A673 (cell line): Measurements from ENCODE around the gene AKR1D1. TPM values are rescaled to one million over a fixed set of nuclear protein-coding genes. Genes with fewer than 3 reads are reported as not detected.

ENCODE experiments used
- BruUV-seq: library from RNA; stranded (reverse); fragments of 400-500 nt; replicated peaks from 2 replicates; lab custom pipeline; 2021; lab: Mats Ljungman, UMichigan
- CTCF ChIA-PET: fragments of 300-600 bp; sonication (Branson Sonifier 250); formaldehyde crosslinking; loops from one replicate; lab custom pipeline; 2022; ENCODE audit warnings: antibody characterized with exemption; lab: Charles Lee
- POLR2A ChIA-PET: fragments of 300-600 bp; sonication (Branson Sonifier 250); formaldehyde crosslinking; loops from one replicate; lab custom pipeline; 2022; ENCODE audit warnings: antibody characterized with exemption; ENCODE audit not compliant: low non-redundant PET; lab: Charles Lee
- DNase-seq: peaks from one replicate; pipeline ENCODE4 v3.0.0-alpha.2; 2015; ENCODE audit warnings: low spot score
- H3K27ac ChIP-seq: fragments of 200-600 bp; sonication (generic); 2 replicates; pipeline ENCODE4 v1.5.1; 2016; ENCODE audit warnings: mixed run types, low read depth, mild to moderate bottlenecking, mixed read lengths, antibody characterized with exemption, low read length; ENCODE audit not compliant: poor library complexity, severe bottlenecking
- H3K27me3 ChIP-seq: fragments of 200-600 bp; sonication (generic); replicated peaks from 2 replicates; pipeline ENCODE4 v1.6.1; 2017; ENCODE audit warnings: mixed run types, low read depth, mild to moderate bottlenecking, mixed read lengths, antibody characterized with exemption, low read length; ENCODE audit not compliant: insufficient read depth, poor library complexity
- H3K36me3 ChIP-seq: fragments of 200-600 bp; sonication (generic); 2 replicates; pipeline ENCODE4 v1.6.1; 2016; ENCODE audit warnings: mixed run types, mild to moderate bottlenecking, mixed read lengths, antibody characterized with exemption, low read length; ENCODE audit not compliant: insufficient read depth, poor library complexity, severe bottlenecking
- H3K4me1 ChIP-seq: fragments of 200-600 bp; sonication (generic); 2 replicates; pipeline ENCODE4 v1.6.1; 2017; ENCODE audit warnings: mixed run types, mild to moderate bottlenecking, mixed read lengths, antibody characterized with exemption, low read length; ENCODE audit not compliant: insufficient read depth, poor library complexity, severe bottlenecking
- H3K4me3 ChIP-seq: fragments of 200-600 bp; sonication (generic); 2 replicates; pipeline ENCODE4 v1.5.1; 2016; ENCODE audit warnings: low read depth, mixed run types, mild to moderate bottlenecking, mixed read lengths, low read length; ENCODE audit not compliant: poor library complexity, severe bottlenecking
- H3K9me3 ChIP-seq: fragments of 200-600 bp; sonication (generic); 2 replicates; pipeline ENCODE4 v1.6.1; 2016; ENCODE audit warnings: mixed run types, low read depth, mild to moderate bottlenecking, mixed read lengths, antibody characterized with exemption, low read length; ENCODE audit not compliant: poor library complexity, severe bottlenecking
- CTCF ChIP-seq: fragments of 300-800, 200-600 bp; sonication (generic); conservative IDR thresholded peaks from 2 replicates; pipeline ENCODE4 v1.5.1; 2017; ENCODE audit warnings: low read depth, mild to moderate bottlenecking, antibody characterized with exemption, low read length, moderate library complexity, mixed read lengths
- EZH2 ChIP-seq: fragments of 200-600 bp; sonication (generic); IDR thresholded peaks from 2 replicates; pipeline ENCODE4 v1.6.1; 2017; ENCODE audit warnings: borderline replicate concordance, low read depth, mild to moderate bottlenecking, mixed read lengths, antibody characterized with exemption, low read length; ENCODE audit not compliant: poor library complexity, severe bottlenecking
- intact Hi-C: fragments of 100-400 bp; cut with micrococcal nuclease; formaldehyde crosslinking; loops from one replicate; pipeline ENCODE4 v1.10.0; 2022; ENCODE audit not compliant: unreplicated experiment
- total RNA-seq: library from RNA; stranded (reverse); gene quantifications from 2 replicates; pipeline ENCODE4 v1.2.3, GENCODE V29; 2021

The AKR1D1 gene
- total RNA-seq, 1 experiment from 2014 or later = not detected

DNA sequence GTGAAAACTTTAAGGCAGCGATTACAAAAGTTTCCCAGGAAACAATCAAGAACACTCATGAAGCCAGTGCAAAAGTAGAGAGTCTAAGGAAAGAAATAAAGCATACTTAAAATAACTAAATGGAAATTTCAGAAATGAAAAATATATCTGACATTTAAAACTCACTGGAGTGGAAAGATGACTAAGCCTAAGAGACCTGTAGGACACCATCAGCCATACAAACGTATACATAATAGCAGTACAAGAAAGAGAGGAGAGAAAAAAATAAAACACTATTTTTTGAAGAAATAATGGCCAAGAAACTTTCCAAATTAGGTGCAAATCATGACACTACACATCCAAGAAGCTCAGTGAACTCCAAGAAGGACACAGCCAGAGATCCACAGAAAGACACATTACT lies 5.4 kb upstream of the AKR1D1 start:
- no peak overlapping the region for H3K27ac ChIP-seq
- no peaks in the 10 kb centered on the region for H3K27me3 ChIP-seq
- no peak for DNase-seq
- intact Hi-C loops = no loop called here
- H3K9me3 ChIP-seq = no peaks in the 10 kb centered on the region
- POLR2A ChIA-PET = no interaction called here
- no TSS peak for BruUV-seq
- no peak overlapping the region for H3K4me3 ChIP-seq
- H3K36me3 ChIP-seq = no peaks in the 10 kb centered on the region
- TF ChIP-seq EZH2 (no peak), CTCF (no peak)
- CTCF ChIA-PET = no interaction called here
- no peaks in the 10 kb centered on the region for H3K4me1 ChIP-seq

GRCh38 chr7:138072726-138073125 lies 3.5 kb upstream of the AKR1D1 start:
- no peak overlapping the region for H3K27ac ChIP-seq
- ChIA-PET POLR2A (no interaction called here), CTCF (no interaction called here)
- DNase-seq = no peak
- no peaks in the 10 kb centered on the region for H3K4me1 ChIP-seq
- no peaks in the 10 kb centered on the region for H3K9me3 ChIP-seq
- H3K36me3 ChIP-seq = no peaks in the 10 kb centered on the region
- intact Hi-C loops = no loop called here
- no peaks in the 10 kb centered on the region for H3K27me3 ChIP-seq
- TF ChIP-seq CTCF (no peak), EZH2 (no peak)
- BruUV-seq = no TSS peak
- no peak overlapping the region for H3K4me3 ChIP-seq

DNA sequence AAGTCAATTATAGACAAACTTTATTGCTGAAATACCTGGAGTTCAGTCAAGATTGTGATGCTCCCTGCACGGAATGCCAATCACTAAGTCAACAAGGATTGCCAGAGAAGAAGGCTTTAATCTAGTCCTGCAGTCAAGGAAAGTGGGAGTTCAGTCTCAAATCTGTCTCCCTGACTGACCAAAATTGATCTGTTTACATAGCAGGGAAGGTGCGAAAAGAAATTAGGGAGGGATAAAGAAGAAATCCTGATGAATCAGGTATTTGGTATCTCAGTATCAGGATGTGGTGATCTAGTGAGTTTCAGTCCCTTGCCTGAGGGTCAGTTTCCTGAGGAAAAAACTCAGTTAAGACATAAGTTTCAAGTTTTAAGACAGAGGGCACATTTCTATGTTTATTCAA lies 2.1 kb upstream of the AKR1D1 start:
- ChIA-PET POLR2A (no interaction called here), CTCF (no interaction called here)
- Histone ChIP-seq H3K36me3 (no peaks in the 10 kb centered on the region), H3K27me3 (no peaks in the 10 kb centered on the region), H3K9me3 (no peaks in the 10 kb centered on the region), H3K4me3 (no peak overlapping the region), H3K27ac (no peak overlapping the region), H3K4me1 (no peaks in the 10 kb centered on the region)
- BruUV-seq = no TSS peak
- no peak for TF ChIP-seq EZH2
- TF ChIP-seq CTCF = no peak
- no peak for DNase-seq
- intact Hi-C loops = no loop called here
